A673 (cell line): Measurements from ENCODE around the gene HSPB2. TPM values are rescaled to one million over a fixed set of nuclear protein-coding genes. Genes with fewer than 3 reads are reported as not detected.

ENCODE experiments used
- BruUV-seq: library from RNA; stranded (reverse); fragments of 400-500 nt; replicated peaks from 2 replicates; lab custom pipeline; 2021; lab: Mats Ljungman, UMichigan
- CTCF ChIA-PET: fragments of 300-600 bp; sonication (Branson Sonifier 250); formaldehyde crosslinking; loops from one replicate; lab custom pipeline; 2022; ENCODE audit warnings: antibody characterized with exemption; lab: Charles Lee
- POLR2A ChIA-PET: fragments of 300-600 bp; sonication (Branson Sonifier 250); formaldehyde crosslinking; loops from one replicate; lab custom pipeline; 2022; ENCODE audit warnings: antibody characterized with exemption; ENCODE audit not compliant: low non-redundant PET; lab: Charles Lee
- DNase-seq: peaks from one replicate; pipeline ENCODE4 v3.0.0-alpha.2; 2015; ENCODE audit warnings: low spot score
- H3K27ac ChIP-seq: fragments of 200-600 bp; sonication (generic); 2 replicates; pipeline ENCODE4 v1.5.1; 2016; ENCODE audit warnings: mixed run types, low read depth, mild to moderate bottlenecking, mixed read lengths, antibody characterized with exemption, low read length; ENCODE audit not compliant: poor library complexity, severe bottlenecking
- H3K27me3 ChIP-seq: fragments of 200-600 bp; sonication (generic); replicated peaks from 2 replicates; pipeline ENCODE4 v1.6.1; 2017; ENCODE audit warnings: mixed run types, low read depth, mild to moderate bottlenecking, mixed read lengths, antibody characterized with exemption, low read length; ENCODE audit not compliant: insufficient read depth, poor library complexity
- H3K36me3 ChIP-seq: fragments of 200-600 bp; sonication (generic); 2 replicates; pipeline ENCODE4 v1.6.1; 2016; ENCODE audit warnings: mixed run types, mild to moderate bottlenecking, mixed read lengths, antibody characterized with exemption, low read length; ENCODE audit not compliant: insufficient read depth, poor library complexity, severe bottlenecking
- H3K4me1 ChIP-seq: fragments of 200-600 bp; sonication (generic); 2 replicates; pipeline ENCODE4 v1.6.1; 2017; ENCODE audit warnings: mixed run types, mild to moderate bottlenecking, mixed read lengths, antibody characterized with exemption, low read length; ENCODE audit not compliant: insufficient read depth, poor library complexity, severe bottlenecking
- H3K4me3 ChIP-seq: fragments of 200-600 bp; sonication (generic); 2 replicates; pipeline ENCODE4 v1.5.1; 2016; ENCODE audit warnings: low read depth, mixed run types, mild to moderate bottlenecking, mixed read lengths, low read length; ENCODE audit not compliant: poor library complexity, severe bottlenecking
- H3K9me3 ChIP-seq: fragments of 200-600 bp; sonication (generic); 2 replicates; pipeline ENCODE4 v1.6.1; 2016; ENCODE audit warnings: mixed run types, low read depth, mild to moderate bottlenecking, mixed read lengths, antibody characterized with exemption, low read length; ENCODE audit not compliant: poor library complexity, severe bottlenecking
- CTCF ChIP-seq: fragments of 300-800, 200-600 bp; sonication (generic); conservative IDR thresholded peaks from 2 replicates; pipeline ENCODE4 v1.5.1; 2017; ENCODE audit warnings: low read depth, mild to moderate bottlenecking, antibody characterized with exemption, low read length, moderate library complexity, mixed read lengths
- EZH2 ChIP-seq: fragments of 200-600 bp; sonication (generic); IDR thresholded peaks from 2 replicates; pipeline ENCODE4 v1.6.1; 2017; ENCODE audit warnings: borderline replicate concordance, low read depth, mild to moderate bottlenecking, mixed read lengths, antibody characterized with exemption, low read length; ENCODE audit not compliant: poor library complexity, severe bottlenecking
- intact Hi-C: fragments of 100-400 bp; cut with micrococcal nuclease; formaldehyde crosslinking; loops from one replicate; pipeline ENCODE4 v1.10.0; 2022; ENCODE audit not compliant: unreplicated experiment
- total RNA-seq: library from RNA; stranded (reverse); gene quantifications from 2 replicates; pipeline ENCODE4 v1.2.3, GENCODE V29; 2021

The HSPB2 gene
- total RNA-seq, 1 experiment from 2014 or later = not detected

- BruUV-seq = no TSS peak
- ChIA-PET POLR2A (no interaction called here), CTCF (interaction anchor here (0.5 kb wide), 1 partner anchor 23 kb away, joined by 5 read pairs; no protein-coding TSS in a partner anchor)
- no peak for DNase-seq
- Histone ChIP-seq H3K27ac (no peak overlapping the region), H3K9me3 (no peaks in the 10 kb centered on the region), H3K4me1 (no peaks in the 10 kb centered on the region), H3K27me3 (no peaks in the 10 kb centered on the region), H3K4me3 (no peak overlapping the region), H3K36me3 (no peaks in the 10 kb centered on the region)
- intact Hi-C loops = no loop called here
- TF ChIP-seq EZH2 (no peak), CTCF (no peak)
Measured at GRCh38 chr11:111908639-111909305, 3.8 kb upstream of the HSPB2 start.

- CTCF ChIA-PET = interaction anchor here (0.5 kb wide), 1 partner anchor 23 kb away, joined by 5 read pairs; no protein-coding TSS in a partner anchor
- H3K27me3 ChIP-seq = no peaks in the 10 kb centered on the region
- POLR2A ChIA-PET = no interaction called here
- no peak overlapping the region for H3K27ac ChIP-seq
- H3K4me3 ChIP-seq = no peak overlapping the region
- BruUV-seq = no TSS peak
- no peaks in the 10 kb centered on the region for H3K36me3 ChIP-seq
- no peaks in the 10 kb centered on the region for H3K9me3 ChIP-seq
- TF ChIP-seq CTCF (no peak), EZH2 (no peak)
- H3K4me1 ChIP-seq = peaks cover 4% of the 10 kb centered on the region
- DNase-seq = no peak
- intact Hi-C loops = no loop called here
Measured at GRCh38 chr11:111909378-111909777, 3.2 kb upstream of the HSPB2 start.

DNA sequence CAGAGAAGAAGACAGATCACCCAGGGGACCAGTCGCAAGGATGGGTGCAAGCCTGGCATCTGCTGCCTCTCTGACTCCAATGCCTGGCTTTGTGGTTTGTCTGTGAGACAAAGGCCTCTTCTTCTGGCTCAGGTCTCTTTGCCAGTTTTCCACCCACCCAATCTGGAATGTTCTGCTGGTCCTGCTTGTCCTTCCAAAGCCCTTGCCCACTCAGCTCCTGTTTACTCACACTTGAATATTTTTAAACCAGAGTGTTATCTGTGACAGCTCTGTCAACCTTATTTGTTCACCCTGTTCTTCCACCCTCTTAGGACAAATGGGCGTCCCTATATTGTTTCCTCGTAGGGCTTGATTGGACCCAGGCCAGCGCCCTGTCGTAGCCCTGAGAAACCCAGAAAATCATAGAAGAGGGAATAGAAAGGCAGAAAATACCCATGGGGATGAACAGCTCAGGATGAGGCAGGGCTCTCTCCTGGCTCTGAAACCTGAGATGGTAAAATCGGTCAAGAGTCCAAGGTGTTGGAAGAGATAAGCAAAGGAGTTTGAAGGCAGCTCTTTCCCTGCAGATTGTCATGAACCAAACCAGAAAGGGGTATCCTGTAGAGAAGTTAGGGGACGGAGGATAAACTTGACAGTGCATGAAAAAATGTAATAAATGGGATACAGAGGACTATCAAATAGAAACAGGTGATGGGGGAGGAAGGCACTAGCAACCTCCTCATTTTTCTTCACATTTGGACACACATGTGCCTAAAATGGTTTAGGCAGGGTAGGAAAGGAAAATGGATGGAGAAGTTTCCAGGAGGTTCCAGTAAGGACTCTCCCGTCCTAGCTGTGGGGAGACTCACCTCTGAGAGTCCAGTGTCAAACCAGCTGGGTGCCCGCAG is 1.6 kb upstream of the HSPB2 start:
- H3K27ac ChIP-seq = no peak overlapping the region
- H3K9me3 ChIP-seq = no peaks in the 10 kb centered on the region
- H3K27me3 ChIP-seq = no peaks in the 10 kb centered on the region
- intact Hi-C loops = no loop called here
- DNase-seq = no peak
- peaks cover 4% of the 10 kb centered on the region for H3K4me1 ChIP-seq
- H3K36me3 ChIP-seq = no peaks in the 10 kb centered on the region
- ChIA-PET POLR2A (interaction anchor here (0.6 kb wide), 1 partner anchor 26 kb away, joined by 3 read pairs; the partner anchor contains the start of gene DIXDC1), CTCF (interaction anchor here (0.5 kb wide), 1 partner anchor 25 kb away, joined by 3 read pairs; no protein-coding TSS in a partner anchor)
- H3K4me3 ChIP-seq = no peak overlapping the region
- no peak for TF ChIP-seq EZH2
- no peak for TF ChIP-seq CTCF
- BruUV-seq = no TSS peak
